GM18909 (cell line): Measurements from ENCODE around the gene FANK1.
"Not testable (repeated sequence)": the region's sequence is repeated elsewhere in the genome, so short reads cannot be mapped to it uniquely, and the experiment has no call there.

ENCODE experiments used
- ATAC-seq: cut with Tn5 transposase; IDR thresholded peaks from one replicate; pipeline ENCODE4 v1.9.1; 2021; ENCODE audit warnings: mild to moderate bottlenecking; ENCODE audit not compliant: unreplicated experiment, poor library complexity

The FANK1 gene

GRCh38 chr10:125926247-125926646, 29.9 kb downstream of the FANK1 start:
- no peak for ATAC-seq

- ATAC-seq, result not testable (repeated sequence)
Measured at GRCh38 chr10:125927265-125927664, 30.9 kb downstream of the FANK1 start.

DNA sequence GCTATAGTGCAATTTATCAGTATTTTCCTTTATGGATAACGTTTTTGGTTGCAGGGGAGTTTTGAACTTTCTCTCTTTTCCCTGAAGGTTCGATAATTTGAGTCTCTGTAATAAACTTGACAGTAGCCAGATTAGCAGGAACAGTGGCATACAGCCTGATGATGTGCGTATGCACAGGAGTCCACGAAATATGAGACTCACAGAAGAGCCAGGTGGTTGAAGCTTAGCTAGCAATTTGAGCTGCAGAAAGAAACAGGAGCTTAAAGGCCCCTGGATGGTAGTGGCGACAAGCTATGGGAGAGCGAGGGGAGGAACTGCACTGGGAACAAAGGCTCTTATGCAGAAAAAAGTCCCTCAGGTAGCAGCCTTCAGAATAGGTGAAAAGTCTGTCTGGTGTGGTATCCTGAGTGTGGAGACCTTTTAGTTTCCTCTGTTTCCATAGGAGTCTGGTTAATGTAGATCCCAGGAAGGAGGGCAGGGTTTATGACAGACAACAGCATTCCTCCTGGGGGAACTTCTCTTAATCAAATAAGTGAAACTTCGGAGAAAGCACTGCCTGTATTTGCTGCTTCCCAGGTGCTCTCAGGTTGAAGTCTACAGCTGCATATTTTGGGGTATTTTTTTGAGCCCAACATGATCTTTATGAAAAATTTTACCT, 32.7 kb downstream of the FANK1 start:
- ATAC-seq, result no peak

- no peak for ATAC-seq
Measured at GRCh38 chr10:125929618-125930017, 33.3 kb downstream of the FANK1 start.

DNA sequence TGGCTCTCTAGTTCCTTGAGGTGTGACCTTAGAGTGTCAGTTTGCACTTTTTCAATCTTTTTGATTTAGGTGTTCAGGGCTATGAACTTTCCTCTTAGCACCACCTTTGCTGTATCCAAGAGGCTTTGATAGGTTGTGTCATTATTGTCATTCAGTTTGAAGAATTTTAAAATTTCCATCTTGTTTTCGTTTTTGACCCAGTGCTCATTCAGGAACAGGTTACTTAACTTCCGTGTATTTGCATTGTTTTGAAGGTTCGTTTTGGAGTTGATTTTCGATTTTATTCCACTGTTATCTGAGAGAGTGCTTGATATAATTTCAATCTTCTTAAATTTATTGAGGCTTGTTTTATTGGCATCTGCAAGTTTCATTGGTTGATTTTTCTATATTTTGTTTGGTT, 37.3 kb downstream of the FANK1 start:
- no peak for ATAC-seq

- ATAC-seq, result no peak
Measured at GRCh38 chr10:125936331-125936730, 40.0 kb downstream of the FANK1 start.

- no peak for ATAC-seq
Measured at GRCh38 chr10:125940515-125940914, 44.2 kb downstream of the FANK1 start.

DNA sequence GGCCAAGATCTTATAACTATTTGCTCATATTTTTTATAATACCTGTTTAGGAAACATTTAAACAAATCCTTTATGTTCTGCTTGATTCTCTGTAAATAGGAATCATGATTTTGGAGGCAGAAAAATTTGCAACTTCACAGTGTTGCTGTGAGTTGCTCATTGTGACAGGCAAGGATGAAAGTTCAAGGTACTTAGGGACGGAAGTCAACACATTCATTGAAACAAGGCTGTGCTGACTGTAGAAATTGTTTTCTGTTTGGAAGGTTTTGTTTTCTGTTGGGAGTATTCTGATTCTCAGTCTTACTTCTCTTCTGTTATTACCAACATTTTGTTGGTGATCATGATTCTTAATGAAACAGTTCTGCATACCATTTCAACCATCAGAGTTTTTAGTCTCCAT, 54.9 kb downstream of the FANK1 start:
- no peak for ATAC-seq

GRCh38 chr10:125953778-125954385, 57.5 kb downstream of the FANK1 start:
- no peak for ATAC-seq

DNA sequence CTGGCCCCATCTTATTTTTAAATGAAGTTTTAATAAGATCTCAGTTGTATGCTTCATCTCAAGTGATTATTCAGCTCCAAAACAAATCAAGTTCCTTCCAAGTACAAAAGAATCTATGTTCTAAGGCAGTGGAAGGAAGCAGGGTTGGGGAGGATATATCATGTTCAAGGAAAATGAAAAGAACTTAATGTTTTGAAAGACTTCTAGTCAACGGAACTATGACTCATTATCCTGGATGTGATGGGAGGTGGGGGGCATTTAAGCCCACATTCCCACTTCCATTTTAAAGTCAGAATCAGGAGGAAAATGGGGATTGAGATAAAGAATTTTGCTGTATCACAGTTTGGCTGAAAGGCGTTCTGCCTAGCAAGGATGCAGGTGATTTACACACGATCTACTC, 59.4 kb downstream of the FANK1 start:
- ATAC-seq, result no peak

- no peak for ATAC-seq
Measured at GRCh38 chr10:125961743-125962142, 65.4 kb downstream of the FANK1 start.

DNA sequence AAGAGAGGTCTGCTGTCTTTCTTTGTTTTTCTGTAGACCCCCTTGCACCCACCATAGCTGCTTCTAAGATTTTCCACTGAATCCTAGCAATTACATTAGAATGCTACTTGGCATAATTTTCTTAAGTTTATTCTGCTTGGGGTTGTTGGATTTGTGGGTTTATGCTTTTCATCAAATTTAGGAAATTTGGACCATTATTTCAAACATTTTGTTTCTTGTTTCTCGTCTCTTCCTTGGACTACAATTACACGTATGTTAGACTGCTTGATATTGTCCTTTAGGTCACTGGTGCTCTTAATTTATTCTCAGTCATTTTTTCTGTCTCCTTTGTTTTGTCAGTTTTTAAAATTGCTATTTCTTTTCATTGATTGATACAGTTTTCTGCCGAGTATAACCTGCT, 65.8 kb downstream of the FANK1 start:
- no peak for ATAC-seq

DNA sequence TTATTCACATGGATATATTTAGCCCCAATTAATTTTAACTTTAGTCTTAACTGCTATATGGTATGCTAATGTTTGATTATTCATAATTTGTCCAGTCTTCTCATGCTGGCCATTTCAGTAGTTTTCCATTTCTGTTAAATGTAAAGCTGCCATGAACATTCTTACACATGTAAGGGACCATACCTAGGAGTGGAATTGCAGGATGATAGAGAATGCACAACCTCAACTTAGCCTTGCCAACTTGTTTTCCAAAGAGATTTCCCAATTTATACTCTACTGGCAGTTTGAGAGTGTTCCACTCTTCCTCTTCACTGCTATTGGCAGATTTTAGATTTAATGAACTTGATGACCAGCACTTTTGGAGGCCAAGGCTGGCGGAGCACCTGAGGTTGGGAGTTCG, 68.2 kb downstream of the FANK1 start:
- no peak for ATAC-seq

DNA sequence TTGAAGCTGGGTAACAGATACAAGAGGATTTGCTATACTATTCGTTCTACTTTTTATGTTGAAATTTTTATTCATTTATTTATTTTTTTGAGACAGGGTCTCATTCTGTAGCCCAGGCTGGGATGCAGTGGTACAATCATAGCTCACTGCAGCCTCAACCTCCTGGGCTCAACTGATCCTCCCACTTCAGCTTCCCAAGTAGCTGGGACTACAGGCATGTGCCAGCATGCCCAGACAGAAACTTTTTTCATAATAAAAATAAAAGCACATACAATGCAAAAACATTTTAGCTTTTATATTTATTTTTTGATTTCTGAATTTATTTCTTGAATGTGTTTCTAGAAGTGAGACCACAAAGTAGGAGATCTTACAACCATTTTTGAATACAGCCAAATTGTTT, 71.2 kb downstream of the FANK1 start:
- no peak for ATAC-seq

DNA sequence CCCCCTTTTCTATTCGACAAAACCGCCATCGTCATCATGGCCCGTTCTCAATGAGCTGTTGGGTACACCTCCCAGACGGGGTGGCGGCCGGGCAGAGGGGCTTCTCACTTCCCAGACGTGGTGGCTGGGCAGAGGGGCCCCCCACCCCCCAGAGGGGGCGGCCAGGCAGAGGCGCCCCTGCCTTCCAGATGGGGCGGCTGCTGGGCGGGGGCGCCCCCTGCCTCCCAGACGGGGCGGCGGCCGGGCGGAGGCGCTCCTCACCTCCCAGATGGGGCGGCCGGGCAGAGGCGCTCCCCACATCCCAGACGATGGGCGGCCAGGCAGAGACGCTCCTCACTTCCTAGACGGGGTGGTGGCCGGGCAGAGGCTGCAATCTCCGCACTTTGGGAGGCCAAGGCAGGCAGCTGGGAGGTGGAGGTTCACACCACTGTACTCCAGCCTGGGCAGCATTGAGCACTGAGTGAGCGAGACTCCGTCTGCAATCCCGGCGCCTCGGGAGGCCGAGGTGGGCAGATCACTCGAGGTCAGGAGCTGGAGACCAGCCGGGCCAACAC, 73.8 kb downstream of the FANK1 start:
- ATAC-seq, result not testable (repeated sequence)

- ATAC-seq, result no peak
Measured at GRCh38 chr10:125976960-125977605, 80.7 kb downstream of the FANK1 start.

DNA sequence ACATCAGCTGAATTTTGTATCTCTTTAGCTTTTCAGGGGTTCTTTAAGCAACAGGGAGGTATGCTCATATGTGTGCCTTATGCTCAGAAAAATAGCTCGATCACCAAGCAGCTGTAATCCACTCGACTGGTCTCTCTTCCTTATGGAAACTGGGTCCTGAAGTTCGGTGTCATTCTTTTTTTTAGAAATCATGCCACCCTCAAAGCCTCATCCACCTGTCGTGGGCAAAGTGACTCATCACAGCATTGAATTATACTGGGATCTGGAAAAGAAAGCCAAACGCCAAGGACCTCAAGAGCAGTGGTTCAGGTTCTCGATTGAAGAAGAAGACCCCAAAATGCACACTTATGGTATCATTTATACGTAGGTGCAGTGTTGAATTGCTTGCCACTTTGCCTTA, 83.6 kb downstream of the FANK1 start:
- no peak for ATAC-seq

DNA sequence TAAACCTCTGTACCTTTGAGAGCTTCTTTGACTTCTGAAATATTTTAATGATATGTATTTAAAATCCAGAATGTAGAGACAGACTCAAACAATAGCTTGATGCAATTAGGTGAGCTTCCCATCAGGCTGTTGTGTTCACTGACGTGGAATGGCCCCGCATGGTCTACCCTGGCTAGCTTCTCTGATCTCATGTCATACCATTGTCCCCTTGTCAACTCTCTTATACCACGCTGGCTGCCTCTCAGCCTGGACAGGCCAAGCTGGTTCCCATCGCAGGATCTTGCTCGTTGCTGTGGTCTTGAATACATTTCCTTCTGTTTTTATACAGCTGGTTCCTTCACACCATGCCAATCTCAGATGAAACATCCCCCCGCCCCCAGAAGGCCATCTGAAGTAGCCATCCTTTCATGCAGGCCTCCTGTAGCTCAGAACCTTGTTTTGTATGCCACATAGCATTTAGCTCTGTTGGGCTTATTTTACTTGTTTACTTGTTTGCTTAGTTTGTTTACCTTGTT, 84.2 kb downstream of the FANK1 start:
- no peak for ATAC-seq

- ATAC-seq, result peak; percentile 71
Measured at GRCh38 chr10:125982260-125982948, 86.0 kb downstream of the FANK1 start.

GRCh38 chr10:125983161-125983560, 86.8 kb downstream of the FANK1 start:
- ATAC-seq, result no peak

DNA sequence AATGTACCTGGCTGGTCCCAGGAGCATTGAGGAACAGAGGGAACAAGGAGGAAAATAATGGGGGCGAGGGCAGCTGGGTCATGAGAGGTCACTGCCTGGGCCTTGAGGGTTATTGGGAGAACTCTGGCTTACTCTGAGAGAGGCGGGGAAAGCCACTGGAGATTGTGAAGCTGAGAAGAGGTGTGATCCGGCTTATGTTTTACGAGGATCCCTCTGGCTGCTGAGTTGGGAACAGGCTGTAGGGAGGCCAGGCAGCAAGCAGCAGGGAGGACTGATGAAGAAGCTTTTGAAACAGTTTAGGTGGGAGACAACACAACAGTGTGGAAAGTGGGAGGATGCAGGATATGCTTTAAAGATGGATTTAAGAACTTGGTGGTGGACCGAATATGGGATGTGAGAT, 87.3 kb downstream of the FANK1 start:
- ATAC-seq, result no peak
